PFSK-1 (cell line): ENCODE results near the gene ZNF764.

ENCODE experiments used
- FOXP2 ChIP-seq: optimal IDR thresholded peaks from 2 replicates; pipeline ENCODE3; 2011; ENCODE audit warnings: borderline replicate concordance, control low read depth, inconsistent platforms; ENCODE audit not compliant: insufficient read depth; ENCODE audit errors: extremely low read length, extremely low read depth
- POLR2AphosphoS5 ChIP-seq: IDR thresholded peaks from 2 replicates; pipeline ENCODE4 v1.6.1; 2012; ENCODE audit warnings: low read depth, mild to moderate bottlenecking, control low read depth, low read length, moderate library complexity
- REST ChIP-seq, 2 experiments: IDR thresholded peaks; 2 replicates each; pipeline versions ENCODE4 v1.6.1 to v1.8.0; 2011 to 2012; ENCODE audit warnings: low read depth in 2 of 2, low read length in 2 of 2, control low read depth in 1 of 2, inconsistent platforms in 1 of 2, mild to moderate bottlenecking in 1 of 2, moderate library complexity in 1 of 2; ENCODE audit not compliant: insufficient read depth in 1 of 2
- SIN3A ChIP-seq: IDR thresholded peaks from 2 replicates; pipeline ENCODE4 v1.6.1; 2012; ENCODE audit warnings: mild to moderate bottlenecking, low read length, moderate library complexity, borderline replicate concordance; ENCODE audit not compliant: insufficient read depth
- TAF1 ChIP-seq: IDR thresholded peaks from 2 replicates; pipeline ENCODE4 v1.6.1; 2012; ENCODE audit warnings: low read length, control low read depth, borderline replicate concordance; ENCODE audit not compliant: insufficient read depth

DNA sequence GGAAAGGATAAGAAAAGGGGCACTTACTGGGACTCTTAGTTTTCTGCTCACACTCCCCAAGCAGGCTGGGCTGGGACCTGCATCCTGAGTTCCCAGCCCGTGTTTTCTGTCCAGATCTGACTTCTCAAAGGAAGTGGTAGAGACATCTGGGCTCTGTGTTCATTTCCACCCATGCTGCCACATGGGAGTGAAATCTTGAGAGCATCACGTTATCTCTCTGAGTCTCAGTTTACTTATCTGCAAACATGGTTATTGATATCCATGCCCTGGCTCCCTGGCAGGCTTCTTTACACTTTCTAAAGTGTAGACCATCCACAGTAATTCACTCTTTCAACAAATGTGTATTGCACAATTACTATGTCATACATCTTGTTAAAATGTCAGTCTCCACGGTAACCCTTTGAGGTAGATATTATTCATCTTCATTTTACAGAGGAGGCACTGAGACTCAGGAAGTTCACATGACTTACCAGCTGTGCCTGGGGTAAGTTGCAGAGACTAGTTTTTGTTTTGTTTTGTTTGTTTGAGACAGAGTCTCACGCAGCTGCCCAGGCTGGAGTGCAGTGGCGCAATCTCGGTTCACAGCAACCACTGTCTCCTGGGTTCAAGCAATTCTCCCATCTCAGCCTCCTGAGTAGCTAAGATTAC, 9.9 kb upstream of the ZNF764 start:
- TF ChIP-seq POLR2AphosphoS5 = no peak
- no peak for TF ChIP-seq REST (IDR thresholded peaks at IDR 0.05; ENCODE audit: insufficient read depth in 1 of 2, low read depth in 2 of 2, low read length in 2 of 2)
- TF ChIP-seq TAF1 = no peak
- TF ChIP-seq SIN3A = no peak
- no peak for TF ChIP-seq FOXP2
